ENCODE data around the gene YIF1A.

DNA sequence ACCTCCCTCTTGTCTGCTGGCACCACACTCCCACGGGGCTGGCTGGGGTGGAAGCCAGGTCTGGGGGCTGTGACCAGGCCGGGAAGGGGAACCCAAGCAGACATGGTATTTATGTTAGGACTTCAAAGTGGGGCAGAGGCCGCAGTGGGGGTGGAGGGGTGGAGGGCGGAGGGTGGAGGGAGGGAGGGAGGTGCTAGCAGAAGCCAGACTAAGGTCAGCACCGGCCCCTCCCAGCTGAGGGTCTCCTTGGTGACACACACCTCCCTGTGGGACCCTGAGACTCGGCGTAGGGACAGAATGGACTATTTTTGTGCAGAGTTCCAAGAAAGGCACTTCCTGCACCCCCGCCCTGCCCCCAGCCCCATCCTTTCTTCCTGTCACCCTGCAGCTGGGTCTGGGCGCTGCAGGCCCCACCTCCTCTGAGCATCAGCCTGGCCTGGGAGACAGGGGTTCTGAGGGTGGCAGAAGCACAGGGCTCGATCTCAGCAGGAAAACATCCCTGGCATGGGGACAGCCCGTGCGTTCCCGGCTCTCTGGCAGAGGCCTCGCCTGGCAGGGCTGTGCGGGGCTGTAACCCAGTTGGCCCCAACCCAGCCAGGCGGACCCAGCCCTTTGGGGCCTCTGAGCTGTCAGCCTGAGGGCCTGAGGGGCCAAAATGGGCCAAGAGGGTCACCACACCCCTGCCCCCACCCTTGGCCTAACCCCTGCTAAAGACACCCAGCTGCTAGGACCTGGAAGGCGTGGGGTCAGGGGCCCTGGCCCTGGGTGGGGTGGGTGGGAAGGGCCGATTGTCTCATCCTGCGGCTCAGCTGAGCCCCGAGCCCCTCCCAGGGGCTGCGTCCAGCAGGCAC, 37.5 kb upstream of the YIF1A start:
- TF ChIP-seq CTCF (IDR thresholded peaks at IDR 0.05) (no peak), POLR2AphosphoS5 (IDR thresholded peaks at IDR 0.05) (no peak), POLR2A (IDR thresholded peaks at IDR 0.05) (no peak)

Data from stomach (tissue), 4 donors.